CD4-positive, alpha-beta T cell treated with Interleukin-4 for 4 hours (primary cell): Measurements from ENCODE around the gene MAPT.
"Not testable (repeated sequence)": the region's sequence is repeated elsewhere in the genome, so short reads cannot be mapped to it uniquely, and the experiment has no call there.

ENCODE experiments used
- DNase-seq: peaks from one replicate; pipeline ENCODE4 v3.0.0-alpha.2; 2020

Gene MAPT

DNA sequence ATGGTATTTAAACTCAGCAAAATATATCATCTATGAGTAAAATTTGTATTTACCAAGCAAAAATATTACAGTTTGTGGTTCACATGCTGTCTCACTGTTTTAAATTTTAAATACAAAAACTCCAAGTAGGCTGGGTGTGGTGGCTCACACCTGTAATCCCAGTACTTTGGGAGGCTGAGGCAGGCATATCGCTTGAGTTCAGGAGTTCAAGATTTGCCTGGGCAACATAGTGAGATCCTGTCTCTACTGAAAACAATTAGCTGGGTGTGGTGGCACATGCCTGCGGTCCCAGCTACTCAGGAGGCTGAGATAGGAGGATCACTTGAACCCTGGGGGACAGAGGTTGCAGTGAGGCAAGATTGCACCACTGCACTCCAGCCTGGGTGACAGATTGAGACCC lies 37.3 kb downstream of the MAPT start:
- no peak for DNase-seq

DNA sequence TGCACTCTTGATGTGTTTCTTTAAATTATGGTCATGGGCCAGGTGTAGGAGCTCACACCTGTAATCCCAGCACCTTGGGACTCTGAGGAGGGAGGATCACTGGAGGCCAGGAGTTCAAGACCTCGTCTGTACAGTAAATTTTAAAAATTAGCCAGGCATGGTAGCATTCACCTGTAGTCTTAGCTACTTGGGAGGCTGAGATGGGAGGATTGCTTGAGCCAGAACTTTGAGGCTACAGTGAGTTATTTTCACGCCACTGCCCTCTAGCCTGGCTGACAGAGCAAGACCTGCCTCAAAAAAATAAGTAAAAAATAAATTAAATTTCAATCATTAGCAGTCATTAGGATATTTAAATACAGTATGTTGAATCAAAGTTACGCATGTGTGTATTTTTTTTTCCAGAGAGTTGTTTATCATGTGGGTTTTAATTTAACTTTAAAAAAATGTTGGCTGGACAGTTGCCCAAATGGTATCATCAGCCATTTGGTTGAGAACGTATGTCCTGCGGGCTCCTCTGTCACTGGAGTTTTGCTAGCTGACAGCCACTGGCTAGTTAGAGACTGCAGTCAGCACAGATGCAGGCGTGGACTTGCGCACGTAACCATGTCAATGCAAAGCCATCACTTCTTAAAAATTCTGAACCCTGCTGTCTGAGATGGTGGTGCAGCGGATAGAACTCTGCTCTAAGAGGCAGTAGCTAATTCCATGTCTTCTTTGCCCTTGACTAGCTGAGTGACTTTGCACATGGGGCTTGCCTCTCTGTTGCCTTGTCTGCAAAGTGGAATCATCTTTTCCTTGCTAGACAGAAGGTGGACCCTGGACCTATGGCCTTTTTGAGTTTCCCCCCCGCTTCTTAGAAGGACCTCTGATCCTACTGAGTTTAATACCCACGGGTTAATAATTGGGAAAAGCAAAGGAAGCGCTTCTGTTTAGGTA lies 40.0 kb downstream of the MAPT start:
- DNase-seq = no peak

DNA sequence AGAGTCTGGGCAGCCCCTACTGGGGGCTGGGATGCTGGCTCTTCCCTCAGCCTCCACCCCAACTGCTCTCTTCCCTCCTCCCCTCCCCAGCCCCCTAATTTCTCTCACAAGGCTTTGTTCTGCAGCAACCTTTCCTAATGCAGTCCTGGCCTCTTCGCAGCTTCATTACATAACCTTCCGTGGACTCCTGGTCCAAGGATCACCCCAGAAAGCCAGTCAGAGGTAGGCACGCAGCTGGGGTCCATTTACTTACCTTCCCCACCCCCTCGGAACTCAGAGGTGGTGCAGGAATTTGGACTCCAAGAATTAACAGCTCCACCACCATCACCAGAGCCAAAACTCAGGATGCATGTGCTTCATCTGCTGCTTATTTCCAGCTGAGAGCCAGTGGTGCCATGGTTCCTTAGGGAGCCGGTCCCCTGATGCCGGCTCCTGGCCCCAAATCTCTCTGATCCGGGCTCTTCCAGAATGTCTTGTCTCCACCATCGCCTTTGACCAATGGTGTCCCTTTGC lies 40.9 kb downstream of the MAPT start:
- no peak for DNase-seq

DNA sequence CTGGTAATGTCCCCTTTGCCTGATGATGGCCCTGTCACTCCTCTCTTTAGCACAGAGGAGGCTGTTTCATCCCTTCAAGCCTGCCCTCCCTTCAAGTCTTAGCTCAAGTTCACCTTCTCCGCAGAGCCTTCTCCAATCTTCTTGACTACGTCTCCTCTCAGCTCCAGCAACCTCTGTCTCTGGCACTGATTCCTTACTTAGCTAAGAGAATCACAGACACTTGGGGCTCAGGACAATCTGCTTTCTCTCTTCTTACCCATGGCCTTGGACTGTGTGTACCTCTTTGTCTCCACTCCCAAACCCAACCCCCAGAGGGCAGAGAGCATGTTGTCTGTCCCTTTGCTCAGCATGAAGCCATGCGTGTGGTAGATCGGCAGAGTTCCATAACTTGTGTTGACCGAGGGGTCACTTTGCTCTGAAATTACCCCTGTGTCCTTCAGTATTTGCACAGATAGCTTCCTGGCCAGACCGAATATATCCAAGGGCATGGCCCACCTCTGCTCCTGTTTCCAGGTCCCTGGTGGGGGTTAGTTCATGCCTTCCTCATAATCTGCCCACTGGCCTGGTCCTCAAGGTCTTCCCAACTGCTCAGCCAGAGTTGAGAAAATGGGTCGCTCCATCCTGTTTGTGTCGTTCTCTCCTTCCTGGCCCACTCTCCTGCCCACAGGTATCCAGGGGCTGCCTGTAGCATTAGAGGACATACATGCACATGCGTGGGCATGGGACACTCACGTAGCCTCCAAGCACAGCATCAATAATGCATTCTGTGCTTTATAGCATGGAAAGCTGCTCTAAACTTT lies 41.6 kb downstream of the MAPT start:
- no peak for DNase-seq

DNA sequence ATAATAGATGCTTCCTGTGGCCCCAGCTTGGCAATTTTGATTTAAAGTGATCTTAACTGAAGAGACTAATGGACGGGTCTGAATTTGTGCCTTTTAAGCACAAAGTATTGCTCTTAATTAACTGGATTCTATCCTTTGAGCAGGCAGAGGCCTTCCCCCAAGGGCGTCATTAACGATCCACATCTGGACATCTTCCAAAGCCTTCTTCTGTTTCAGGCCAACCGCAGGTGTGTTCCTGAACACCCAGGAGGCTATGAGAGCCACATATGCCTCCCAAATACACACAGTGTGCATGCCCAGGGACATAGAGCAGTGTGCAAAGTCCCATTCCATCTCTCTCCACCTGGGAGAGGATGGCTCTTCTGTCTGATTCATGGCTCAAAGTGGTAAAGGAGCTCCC lies 42.3 kb downstream of the MAPT start:
- DNase-seq = no peak

DNA sequence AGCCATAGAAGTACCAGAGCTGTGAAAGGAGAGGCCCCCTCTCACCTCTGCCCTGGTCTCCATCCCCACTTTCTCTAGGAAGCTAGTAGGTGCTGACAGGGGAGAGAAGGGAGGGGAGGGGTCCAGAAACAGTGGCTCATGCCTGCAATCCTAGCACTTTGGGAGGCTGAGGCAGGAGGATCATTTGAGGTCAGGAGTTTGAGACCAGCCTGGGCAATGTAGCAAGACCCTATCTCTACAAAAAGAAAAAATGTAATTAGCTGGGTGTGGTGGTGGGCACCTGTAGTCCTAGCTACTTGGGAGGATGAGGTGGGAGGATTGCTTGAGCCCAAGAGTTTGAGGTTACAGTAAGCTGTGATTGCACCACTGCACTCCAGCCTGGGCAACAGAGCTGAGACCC lies 42.8 kb downstream of the MAPT start:
- DNase-seq = not testable (repeated sequence)

DNA sequence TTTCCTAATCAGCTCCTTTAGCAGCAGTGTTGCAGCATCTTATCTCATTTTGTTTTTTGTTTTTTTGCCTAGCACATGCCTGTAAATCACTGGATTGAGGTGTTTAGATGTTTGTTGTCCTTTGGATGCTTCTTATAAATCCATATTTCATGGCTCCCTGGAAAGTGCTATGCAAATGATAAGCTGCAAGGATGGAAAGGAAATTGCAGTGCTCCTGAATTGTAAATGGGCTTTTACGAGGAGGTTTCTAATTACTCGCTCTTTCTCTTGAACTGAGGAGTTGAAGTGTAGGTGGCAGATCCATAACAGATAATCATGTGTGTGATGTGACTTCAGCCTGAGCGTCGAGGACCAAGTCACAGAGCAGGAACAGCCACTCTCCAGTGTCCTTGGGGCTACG lies 45.0 kb downstream of the MAPT start:
- no peak for DNase-seq

DNA sequence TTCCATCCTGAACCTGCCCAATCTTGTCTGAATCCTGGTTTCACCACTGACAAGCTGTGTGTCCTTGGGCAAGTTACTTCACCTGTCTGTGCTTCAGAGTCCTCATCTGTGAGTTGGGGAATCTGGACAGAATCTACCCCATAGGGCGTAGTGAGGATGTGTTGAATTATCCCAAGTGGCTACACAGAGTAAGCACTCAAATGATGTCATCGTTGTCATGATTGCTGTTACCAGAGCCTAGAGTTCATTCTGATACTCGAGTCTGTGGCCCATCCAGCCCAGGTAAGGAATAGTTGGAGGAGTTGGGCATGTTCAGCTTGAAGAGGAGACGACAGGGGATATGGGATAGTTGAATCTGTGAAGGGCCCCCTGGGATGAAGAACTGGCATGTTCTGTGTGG lies 45.9 kb downstream of the MAPT start:
- no peak for DNase-seq

DNA sequence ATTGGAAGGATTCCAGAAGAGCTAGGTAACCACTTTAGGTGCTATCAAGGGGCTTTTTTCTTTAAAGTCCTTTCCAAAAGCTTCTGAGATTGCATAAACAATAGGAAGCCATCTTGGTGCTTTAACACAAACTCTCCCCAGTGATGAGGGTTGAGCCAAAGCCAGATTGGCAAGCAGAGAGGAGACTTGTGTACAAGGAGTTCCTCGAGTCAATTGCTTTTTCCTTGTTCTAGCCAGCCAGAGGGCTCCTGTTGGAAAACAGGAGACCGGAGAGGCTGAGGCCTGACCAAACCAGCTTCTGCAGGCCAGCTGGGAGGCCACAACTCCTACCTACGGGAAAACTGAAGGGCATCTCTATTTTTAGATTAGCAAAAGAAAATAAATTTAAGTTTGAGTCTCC lies 46.5 kb downstream of the MAPT start:
- no peak for DNase-seq

DNA sequence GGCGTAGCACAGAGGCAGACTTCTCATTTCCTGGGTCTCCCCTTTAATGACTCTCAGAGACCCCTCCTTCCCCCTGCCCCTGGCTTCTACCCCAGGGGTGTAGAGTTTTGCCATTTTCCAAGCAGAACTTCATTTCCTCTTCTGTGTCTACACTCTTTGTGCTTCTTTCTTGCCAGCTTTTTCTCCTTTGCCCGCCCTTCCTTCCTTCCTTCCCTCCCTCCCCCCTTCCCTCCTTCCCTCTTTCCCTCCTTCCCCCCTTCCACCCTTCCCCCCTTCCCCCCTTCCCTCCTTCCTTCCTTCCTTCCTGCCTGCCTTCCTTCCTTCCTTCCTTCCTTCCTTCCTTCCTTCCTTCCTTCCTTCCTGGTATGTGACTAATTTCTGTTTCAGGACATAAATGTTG lies 47.0 kb downstream of the MAPT start:
- no peak for DNase-seq

DNA sequence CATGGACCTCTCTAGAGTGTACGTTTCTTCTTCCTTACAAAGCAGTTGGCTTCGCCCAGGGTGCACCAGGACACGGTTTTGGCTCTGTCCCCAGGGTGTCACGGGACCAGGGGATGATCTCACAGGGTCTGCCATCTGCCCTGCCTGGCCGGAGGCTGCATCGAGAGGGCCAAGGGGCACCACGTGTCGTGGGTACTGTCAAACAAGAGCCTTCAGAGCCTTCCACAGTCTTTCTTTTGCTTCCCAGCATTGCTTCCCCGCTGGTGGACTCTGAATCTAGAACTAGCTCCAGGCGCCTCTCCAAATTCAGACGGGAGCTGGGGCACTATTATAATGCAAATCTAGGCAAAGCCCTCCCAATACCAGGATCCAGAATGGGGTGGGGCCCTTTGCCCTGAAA lies 47.9 kb downstream of the MAPT start:
- DNase-seq = no peak

DNA sequence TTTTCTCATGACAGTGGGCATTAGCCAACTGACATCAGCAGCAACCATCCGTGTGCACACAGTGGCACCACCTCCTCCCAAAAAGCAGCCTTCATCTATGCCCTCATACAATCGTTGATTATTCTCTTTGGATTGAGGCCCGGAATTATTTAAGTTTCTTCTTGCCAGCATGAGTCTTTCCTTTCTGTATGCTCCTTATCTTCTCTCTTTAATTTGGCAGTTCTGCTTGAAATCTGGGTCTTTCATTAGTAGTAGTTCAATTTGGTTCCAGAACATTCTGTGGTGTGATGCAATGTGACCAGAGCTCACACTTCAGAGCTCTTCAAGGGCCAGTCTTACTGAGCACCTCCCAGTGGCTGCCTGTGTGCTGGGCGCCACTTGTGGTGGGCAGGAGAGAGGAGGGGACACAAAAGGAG lies 52.5 kb downstream of the MAPT start:
- DNase-seq = no peak

DNA sequence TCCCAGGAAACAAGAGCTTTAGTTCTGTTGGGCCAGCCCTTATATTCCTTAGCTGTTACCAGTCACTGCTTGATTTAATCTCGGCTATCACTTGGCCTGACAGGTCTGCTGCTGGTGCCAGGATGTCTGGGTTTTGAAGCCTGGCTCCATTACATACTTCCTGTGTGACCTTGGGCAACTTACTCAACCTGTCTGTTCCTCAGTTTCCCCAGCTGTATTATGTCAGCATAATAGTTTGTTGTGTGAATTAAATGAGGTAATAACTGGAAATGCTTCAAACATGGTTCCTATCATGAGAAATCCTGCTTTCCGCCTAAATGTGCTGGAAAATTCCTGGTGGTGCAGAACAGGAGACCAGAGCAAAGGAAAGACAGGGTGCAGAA lies 54.1 kb downstream of the MAPT start:
- no peak for DNase-seq

DNA sequence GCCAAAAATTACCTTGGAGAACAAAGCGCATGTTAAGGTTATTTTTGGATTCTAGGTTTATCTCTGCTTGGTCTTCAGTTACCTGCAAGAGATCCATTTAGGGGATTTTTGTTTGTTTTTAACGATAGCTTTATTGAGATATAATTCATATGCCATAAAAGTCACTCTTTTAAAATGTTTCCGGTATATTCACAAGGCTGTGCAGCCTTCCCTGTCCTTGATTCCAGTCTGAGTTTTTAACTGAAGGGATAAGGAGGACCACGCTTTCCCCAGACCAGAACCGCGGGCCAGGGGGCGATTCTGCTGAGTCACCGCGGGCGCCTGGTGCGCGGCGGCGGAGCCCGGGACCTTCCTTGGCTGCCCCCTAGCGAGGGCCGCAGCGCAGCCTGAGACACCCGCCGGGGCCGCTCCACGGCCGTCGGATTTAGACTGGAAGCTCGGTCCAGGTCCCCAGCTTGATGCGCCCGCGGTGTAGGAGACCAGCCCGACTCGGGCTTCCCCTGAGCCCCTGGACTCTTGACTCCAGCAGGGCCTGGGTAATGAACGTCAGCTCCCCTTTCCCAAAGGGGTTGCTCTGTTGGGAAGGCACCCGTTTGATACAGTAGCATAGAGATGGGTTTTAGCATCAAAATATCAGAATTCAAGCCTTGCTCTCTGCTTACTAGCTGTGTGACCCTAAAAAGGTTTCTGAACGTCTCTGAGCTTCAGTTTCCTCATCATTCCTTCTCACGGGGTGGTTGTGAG lies 54.7 kb downstream of the MAPT start:
- peak; percentile 45 for DNase-seq

DNA sequence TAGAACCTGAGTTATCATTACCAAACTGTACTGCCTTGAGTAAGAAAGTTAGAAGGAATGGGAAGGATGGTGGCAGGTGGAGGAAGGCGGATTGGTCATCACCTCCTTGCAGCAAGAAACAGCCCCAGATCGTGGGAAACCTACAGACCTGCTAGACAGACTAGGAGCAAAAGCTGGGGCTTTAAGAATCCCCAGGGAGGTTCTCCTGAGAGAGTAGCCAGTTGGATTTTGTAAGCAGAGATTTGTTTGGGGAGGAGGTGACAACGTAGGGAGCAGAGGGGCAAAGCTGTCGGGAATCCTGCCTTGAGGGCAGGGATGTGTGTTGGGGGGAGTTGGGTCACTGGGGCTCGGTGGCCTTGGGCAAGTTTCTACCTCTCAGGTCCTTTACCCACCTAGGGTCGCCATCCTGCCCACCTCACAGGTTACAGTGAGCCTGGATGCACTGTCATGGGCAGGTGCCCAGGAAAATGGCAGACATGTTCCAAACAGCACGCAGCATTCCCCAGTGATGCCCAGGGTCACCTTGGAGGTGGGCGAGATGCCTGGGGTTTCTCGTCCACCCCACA lies 55.5 kb downstream of the MAPT start:
- no peak for DNase-seq

DNA sequence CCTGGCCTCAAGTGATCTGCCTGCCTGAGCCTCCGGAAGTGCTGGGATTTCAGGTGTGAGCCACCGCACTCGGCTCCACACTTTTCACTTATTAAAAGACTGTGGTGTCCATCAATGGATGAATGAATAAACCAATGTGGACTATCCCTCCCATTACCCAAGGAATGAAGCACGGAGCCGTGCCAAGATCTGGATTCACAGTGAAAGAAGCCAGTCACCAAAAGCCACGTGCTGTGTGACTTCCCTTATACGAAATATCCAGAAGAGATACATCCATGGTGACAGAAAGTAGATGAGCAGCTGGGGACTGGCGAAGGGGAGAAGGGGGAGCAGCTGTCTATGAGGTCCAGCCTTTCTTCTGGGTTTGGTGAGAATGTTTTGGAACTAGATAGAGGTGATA lies 56.5 kb downstream of the MAPT start:
- DNase-seq = no peak

DNA sequence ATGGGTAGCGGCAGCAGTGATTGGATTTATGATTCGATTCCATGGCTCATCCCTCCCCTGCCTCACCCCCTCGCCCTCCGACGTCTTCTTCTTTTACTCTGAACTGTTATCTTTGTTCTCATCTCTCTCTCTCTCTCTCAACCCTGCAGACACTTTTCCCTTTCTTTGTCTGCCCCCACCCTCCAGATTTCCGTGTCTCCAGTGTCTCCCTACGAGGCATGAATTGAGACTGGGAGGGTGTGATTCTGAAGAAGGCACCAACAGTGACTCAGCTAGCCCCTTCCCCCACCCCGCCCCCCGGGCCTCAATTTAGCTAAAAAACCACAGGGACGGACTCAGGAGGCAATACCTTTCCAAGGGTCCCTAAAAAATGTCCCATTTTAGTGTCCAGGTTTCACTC lies 57.0 kb downstream of the MAPT start:
- no peak for DNase-seq

DNA sequence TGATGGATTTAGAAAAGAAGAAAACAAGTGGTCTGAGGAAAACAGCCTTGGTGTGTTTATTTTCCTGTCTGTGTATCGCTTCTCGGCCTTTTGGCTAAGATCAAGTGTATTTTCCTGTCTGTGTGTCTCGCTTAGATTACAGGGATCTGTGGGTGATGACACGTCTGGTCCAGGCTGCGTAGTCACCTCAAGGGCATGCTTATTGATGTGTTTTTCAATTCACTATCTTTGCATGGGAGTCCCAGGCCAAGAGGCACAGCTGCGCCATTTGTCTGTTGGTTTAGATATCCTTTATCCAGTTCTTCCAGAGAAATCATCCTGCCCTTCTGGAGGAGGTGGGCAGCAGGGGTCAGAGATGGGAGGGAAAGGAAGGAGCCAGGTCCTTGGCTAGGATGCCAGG lies 57.6 kb downstream of the MAPT start:
- DNase-seq = no peak

DNA sequence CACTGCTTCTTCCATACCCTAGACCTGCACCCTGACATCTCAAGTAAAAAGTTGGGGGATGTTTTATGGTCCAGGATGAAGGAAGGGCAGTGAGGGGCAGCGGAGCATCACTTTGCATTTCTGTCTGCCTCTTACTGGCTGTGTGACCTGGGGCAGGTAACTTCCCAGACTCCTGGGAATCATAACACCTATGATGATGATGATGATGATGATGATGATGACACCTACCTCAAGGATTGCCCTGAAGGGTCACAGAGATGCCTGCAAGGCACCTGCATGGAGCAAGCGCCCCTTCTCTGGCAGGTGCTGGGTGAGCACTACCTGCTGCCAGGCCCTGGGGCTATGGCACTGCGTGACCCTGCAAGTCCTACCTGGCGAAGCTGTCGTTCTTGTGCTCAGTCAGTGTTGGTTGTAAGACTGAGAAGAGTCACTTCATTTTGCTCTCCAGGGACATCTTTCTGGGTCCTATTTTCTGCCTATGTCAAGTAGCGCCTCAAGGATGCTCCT lies 58.5 kb downstream of the MAPT start:
- no peak for DNase-seq

DNA sequence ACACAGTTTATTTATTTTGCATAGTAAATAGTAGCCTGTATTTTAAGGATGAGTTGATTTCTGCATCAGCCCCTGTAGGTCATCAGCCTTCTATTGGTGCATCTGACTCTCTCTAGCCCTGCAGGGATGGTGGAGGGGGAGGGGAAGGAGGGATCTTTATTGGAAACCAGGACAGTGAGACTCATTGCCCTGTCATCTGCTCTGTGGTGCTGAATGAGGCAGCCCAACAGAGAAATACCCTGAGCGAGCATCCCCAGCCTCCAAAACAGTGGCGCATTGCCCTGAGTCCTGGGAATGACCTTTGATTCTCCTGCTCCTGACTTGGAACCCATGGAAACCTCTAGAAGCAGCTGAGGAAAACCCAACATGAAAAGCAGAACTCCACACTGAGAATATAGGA lies 59.2 kb downstream of the MAPT start:
- no peak for DNase-seq

DNA sequence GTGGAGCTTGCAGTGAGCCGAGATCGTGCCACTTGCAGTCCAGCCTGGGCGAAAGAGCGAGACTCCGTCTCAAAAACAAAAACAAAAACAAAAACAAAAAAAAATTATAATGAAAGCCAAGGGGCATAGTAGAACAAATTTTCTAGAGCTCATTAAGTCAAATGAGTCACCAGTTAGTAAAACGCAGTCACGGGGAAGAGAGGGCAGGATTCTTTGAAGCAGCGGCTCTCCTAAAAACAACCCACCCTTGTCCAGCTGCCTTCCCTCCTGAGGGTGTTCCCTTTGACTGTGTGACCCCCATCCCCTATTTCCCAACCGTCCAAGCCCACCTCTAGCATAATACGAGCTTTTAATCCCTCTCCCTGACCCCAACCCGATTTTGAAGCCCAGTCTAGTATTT lies 60.6 kb downstream of the MAPT start:
- no peak for DNase-seq

DNA sequence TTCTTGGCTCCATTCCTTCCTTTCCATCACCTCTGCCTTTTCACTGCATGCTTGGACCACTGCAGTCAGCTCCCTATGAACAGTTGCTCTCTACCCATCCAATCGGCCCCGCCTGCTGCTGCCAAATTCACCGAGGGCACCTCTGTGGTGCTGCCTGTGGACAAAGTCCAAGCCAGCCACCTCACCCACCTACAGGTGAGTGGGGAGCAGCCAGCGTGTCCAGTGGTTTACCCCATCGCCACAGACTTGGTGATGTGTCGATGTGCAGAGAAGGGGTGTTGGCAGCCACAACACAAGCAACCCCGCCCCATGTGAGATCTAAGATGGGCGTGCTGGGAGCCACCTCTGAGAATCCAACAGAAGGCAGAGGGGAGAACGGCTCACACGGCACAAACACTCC lies 61.0 kb downstream of the MAPT start:
- DNase-seq = no peak

DNA sequence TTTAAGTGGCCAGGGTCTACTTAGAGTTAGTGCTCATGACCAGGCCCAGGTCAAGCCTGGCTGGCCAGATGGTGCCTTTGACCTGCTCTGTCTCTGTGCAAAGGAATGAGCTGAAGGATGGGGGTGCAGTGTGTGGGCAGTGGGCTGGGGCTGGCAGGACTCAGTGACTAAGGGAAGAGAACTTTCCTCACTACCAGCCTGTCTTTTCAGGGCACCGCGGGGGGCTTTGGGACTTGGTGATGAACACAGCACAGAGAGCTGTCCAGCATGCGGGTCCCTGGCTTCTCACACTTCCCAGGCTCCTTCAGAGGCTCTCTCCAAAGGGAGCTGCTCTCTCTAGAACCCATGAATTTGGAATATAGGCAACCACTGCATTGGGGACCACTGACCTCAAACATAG lies 61.7 kb downstream of the MAPT start:
- no peak for DNase-seq
